ENCODE results near the gene RGSL1.

- TF ChIP-seq POLR2A (IDR thresholded peaks at IDR 0.05) (no peak), CTCF (IDR thresholded peaks at IDR 0.05) (no peak)
These were observed 23.2 kb upstream of the RGSL1 start for GRCh38 chr1:182426442-182427430.

All from suprapubic skin (tissue), 3 donors.